Central memory CD8-positive, alpha-beta T cell (primary cell): ENCODE measurements around the gene ADCY2.
A peak's percentile ranks its signal among the peaks of the same experiment; 100 is the strongest.

Experiments used
- ATAC-seq: fragments of 150-1000 bp; cut with Tn5 transposase; replicated peaks from 2 replicates; pipeline ENCODE4 v1.10.0; 2022; ENCODE audit warnings: mild to moderate bottlenecking, moderate FRiP score, moderate number of reproducible peaks; ENCODE audit not compliant: poor library complexity, severe bottlenecking; ENCODE audit errors: extremely low read depth
- DNase-seq, 2 donors: peaks; one replicate each; pipeline ENCODE4 v3.0.0; 2021; ENCODE audit warnings: low spot score in 2 of 2
- H3K27ac Mint-ChIP-seq: one replicate; pipeline ENCODE4 v1.8.0; 2022; ENCODE audit warnings: low read depth, mild to moderate bottlenecking, moderate library complexity, mixed read lengths
- H3K27me3 Mint-ChIP-seq: one replicate; pipeline ENCODE4 v1.8.0; 2022; ENCODE audit warnings: mixed read lengths
- H3K36me3 Mint-ChIP-seq: one replicate; pipeline ENCODE4 v1.8.0; 2022; ENCODE audit warnings: mild to moderate bottlenecking, moderate library complexity, mixed read lengths; ENCODE audit not compliant: insufficient read depth
- H3K4me1 Mint-ChIP-seq: one replicate; pipeline ENCODE4 v1.8.0; 2022; ENCODE audit warnings: mixed read lengths
- H3K4me3 Mint-ChIP-seq: one replicate; pipeline ENCODE4 v1.8.0; 2022; ENCODE audit warnings: mild to moderate bottlenecking, moderate library complexity, mixed read lengths
- H3K9me3 Mint-ChIP-seq: one replicate; pipeline ENCODE4 v1.8.0; 2022; ENCODE audit warnings: mixed read lengths

The ADCY2 gene

DNA sequence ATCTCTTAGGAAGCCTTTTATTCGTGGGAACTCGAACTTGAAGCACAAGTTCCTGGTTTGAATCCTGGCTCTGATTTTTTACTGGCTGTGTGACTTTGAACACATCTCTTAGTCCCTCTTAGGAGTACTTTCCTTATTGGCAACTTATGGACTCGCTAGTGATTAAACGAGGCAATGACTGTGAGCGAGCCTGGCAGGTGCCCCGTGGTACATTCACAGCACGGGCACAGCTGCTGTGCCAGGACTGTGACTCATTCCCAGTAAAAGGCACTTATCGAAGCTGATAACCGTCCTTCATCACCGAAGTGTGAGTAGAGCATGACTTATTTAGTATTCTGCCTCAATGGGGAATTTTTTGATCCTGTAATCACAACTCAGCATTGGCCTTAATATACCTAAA is 432.3 kb downstream of the ADCY2 start:
- Mint-ChIP-seq H3K4me1 (no peaks in the 10 kb centered on the region), H3K9me3 (no peaks in the 10 kb centered on the region), H3K36me3 (no peaks in the 10 kb centered on the region), H3K4me3 (no peak overlapping the region), H3K27ac (no peak overlapping the region), H3K27me3 (peaks cover 53% of the 10 kb centered on the region)
- DNase-seq (no peak), ATAC-seq (no peak)

DNA sequence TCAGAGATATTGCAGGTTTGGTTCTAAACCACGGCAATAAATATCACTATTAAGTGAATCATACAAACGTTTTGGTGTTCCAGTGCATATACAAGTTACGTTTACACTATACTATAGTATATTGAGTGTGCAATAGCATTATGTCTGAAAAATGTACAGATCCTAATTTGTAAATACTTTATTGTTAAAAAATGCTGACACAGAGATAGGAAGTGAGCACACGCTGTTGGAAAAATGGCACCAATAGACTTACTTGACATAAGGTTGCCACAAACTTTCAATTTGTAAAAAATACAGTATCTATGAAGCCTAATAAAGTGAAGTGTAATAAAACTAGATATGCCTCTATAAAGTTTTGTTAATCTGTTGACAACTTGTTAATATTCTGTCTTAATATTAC is 439.0 kb downstream of the ADCY2 start:
- H3K36me3 Mint-ChIP-seq, result no peaks in the 10 kb centered on the region
- peaks cover 28% of the 10 kb centered on the region for H3K27me3 Mint-ChIP-seq
- DNase-seq (no peak), ATAC-seq (no peak)
- no peaks in the 10 kb centered on the region for H3K9me3 Mint-ChIP-seq
- no peak overlapping the region for H3K4me3 Mint-ChIP-seq
- no peaks in the 10 kb centered on the region for H3K4me1 Mint-ChIP-seq
- H3K27ac Mint-ChIP-seq, result no peak overlapping the region

DNA sequence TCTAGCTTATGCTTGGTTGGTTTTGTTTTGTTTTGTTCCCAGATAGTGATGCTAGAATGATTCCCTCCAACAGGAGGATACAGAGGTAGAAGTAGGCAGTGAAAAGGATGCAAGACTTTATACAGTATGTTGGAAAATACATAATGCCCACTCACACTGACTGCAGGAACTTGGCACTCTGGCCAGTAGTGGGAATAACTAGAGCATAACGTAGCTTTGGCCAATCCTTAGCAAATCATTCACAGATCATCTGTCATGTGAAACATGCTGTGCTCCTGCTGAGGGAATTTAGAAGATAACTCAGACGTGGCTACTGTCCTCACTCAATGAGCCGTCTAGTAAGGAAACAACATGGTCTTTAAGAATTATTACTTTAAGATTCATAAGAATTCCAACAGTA is 441.5 kb downstream of the ADCY2 start:
- no peak overlapping the region for H3K27ac Mint-ChIP-seq
- no peaks in the 10 kb centered on the region for H3K9me3 Mint-ChIP-seq
- peaks cover 36% of the 10 kb centered on the region for H3K27me3 Mint-ChIP-seq
- no peak overlapping the region for H3K4me3 Mint-ChIP-seq
- H3K36me3 Mint-ChIP-seq, result peaks cover 1% of the 10 kb centered on the region
- DNase-seq (no peak), ATAC-seq (no peak)
- H3K4me1 Mint-ChIP-seq, result no peaks in the 10 kb centered on the region

DNA sequence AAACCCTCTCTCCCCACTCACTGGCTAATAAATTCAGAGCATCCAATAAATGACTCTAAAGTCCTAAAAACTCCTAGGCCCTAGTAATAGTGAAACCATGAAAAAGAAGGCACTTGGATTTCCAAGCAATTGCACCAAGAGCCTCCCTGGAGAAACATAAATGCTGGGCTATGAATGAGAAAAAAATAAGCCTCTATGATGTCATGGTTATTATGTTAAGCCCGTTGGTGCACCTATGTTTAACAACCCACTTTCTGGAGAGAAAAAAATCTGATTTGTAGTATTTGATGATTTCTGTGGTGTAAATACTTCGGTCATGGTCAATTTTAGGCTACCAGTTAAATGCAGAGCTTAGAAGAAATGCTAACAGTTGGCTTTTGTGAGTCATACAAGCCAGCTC is 446.6 kb downstream of the ADCY2 start:
- Mint-ChIP-seq H3K27ac (no peak overlapping the region), H3K4me3 (no peak overlapping the region), H3K36me3 (peaks cover 1% of the 10 kb centered on the region), H3K27me3 (peaks cover 77% of the 10 kb centered on the region), H3K4me1 (no peaks in the 10 kb centered on the region), H3K9me3 (no peaks in the 10 kb centered on the region)
- DNase-seq (no peak), ATAC-seq (no peak)

DNA sequence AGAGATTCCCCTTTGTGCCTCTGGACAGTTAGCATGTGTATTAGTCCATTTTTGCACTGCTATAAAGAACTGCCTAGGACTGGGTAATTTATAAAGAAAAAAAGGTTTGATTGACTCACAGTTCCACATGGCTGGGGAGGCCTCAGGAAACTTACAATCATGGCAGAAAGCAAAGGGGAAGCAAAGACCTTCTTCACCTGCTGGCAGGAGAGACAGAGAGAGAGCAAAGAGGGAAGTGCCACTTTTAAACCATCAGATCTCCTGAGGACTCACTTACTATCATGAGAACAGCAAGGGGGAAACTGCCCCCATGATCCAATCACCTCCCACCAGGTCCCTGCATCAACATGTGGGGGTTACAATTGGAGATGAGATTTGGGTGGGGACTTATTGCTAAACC is 449.0 kb downstream of the ADCY2 start:
- Mint-ChIP-seq H3K27ac (no peak overlapping the region), H3K9me3 (no peaks in the 10 kb centered on the region), H3K4me1 (no peaks in the 10 kb centered on the region), H3K27me3 (peaks cover 81% of the 10 kb centered on the region), H3K36me3 (peaks cover 1% of the 10 kb centered on the region), H3K4me3 (no peak overlapping the region)
- ATAC-seq (no peak), DNase-seq (no peak)

DNA sequence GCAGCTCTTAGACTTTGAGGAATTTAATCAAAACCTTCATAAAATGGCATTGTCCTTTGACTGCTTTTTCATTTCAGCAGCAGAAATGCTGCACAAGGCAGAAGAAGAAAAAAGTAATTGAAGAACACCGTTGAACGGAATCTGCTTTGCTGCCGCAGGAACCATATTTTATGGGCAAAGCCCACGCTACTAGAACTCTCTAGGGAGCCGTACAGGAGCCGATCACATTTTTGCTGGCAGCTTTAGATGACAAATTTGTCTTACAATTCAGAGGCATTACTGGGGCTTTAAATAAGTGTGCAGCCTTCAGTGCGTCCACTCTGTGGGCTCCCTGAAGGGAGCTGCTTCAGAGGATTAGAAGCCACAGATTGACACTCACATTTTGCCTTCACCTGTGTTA is 449.6 kb downstream of the ADCY2 start:
- H3K27me3 Mint-ChIP-seq, result peaks cover 75% of the 10 kb centered on the region
- no peak overlapping the region for H3K4me3 Mint-ChIP-seq
- H3K27ac Mint-ChIP-seq, result no peak overlapping the region
- DNase-seq, result no peak
- no peak for ATAC-seq
- H3K36me3 Mint-ChIP-seq, result no peaks in the 10 kb centered on the region
- H3K4me1 Mint-ChIP-seq, result no peaks in the 10 kb centered on the region
- H3K9me3 Mint-ChIP-seq, result no peaks in the 10 kb centered on the region

DNA sequence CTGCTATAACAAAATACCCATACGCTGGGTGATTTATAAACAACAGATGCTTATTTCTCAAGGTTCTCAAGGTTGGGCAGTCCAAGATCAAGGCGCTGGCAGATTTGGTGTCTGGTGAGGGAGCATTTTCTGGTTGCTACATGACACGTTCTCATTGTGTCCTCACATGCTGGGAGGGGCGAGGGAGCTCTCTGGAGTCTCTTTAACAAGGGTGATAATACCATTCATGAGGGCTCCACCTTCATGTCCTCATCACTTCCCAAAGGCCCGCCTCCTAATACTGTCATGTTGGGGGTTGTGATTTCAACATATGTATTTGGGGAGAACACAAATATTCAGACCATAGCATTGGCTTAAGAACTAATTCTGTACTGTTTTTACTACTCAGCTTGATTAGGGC is 450.4 kb downstream of the ADCY2 start:
- no peak for DNase-seq

DNA sequence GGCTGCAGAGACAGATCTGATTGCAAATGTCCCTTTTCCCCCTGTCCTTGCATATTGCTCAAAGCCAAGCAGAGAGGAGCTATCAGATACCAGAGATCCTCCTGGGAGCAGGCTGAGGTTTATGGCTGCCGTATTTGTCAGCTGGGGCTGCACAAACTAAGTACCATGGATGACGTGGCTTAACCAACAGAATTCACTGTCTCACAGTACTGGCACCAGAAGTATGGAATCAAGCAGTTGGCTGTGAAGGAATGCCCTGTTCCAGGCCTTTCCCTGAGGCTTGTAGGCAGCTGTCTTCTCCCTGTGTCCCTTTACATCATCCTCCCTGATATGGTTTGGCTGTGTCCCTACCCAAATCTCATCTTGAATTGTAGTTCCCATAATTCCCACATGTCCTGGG is 452.4 kb downstream of the ADCY2 start:
- no peak for ATAC-seq
- no peak overlapping the region for H3K27ac Mint-ChIP-seq
- H3K4me1 Mint-ChIP-seq, result peaks cover 16% of the 10 kb centered on the region
- H3K4me3 Mint-ChIP-seq, result no peak overlapping the region
- H3K9me3 Mint-ChIP-seq, result no peaks in the 10 kb centered on the region
- peaks cover 67% of the 10 kb centered on the region for H3K27me3 Mint-ChIP-seq
- DNase-seq, result no peak
- no peaks in the 10 kb centered on the region for H3K36me3 Mint-ChIP-seq

More for the DNA sequence above, 450.4 kb downstream of the ADCY2 start:
- peaks cover 72% of the 10 kb centered on the region for H3K27me3 Mint-ChIP-seq
- H3K9me3 Mint-ChIP-seq, result no peaks in the 10 kb centered on the region
- peaks cover 5% of the 10 kb centered on the region for H3K4me1 Mint-ChIP-seq
- no peak overlapping the region for H3K27ac Mint-ChIP-seq
- H3K4me3 Mint-ChIP-seq, result no peak overlapping the region
- ATAC-seq, result no peak
- H3K36me3 Mint-ChIP-seq, result no peaks in the 10 kb centered on the region

DNA sequence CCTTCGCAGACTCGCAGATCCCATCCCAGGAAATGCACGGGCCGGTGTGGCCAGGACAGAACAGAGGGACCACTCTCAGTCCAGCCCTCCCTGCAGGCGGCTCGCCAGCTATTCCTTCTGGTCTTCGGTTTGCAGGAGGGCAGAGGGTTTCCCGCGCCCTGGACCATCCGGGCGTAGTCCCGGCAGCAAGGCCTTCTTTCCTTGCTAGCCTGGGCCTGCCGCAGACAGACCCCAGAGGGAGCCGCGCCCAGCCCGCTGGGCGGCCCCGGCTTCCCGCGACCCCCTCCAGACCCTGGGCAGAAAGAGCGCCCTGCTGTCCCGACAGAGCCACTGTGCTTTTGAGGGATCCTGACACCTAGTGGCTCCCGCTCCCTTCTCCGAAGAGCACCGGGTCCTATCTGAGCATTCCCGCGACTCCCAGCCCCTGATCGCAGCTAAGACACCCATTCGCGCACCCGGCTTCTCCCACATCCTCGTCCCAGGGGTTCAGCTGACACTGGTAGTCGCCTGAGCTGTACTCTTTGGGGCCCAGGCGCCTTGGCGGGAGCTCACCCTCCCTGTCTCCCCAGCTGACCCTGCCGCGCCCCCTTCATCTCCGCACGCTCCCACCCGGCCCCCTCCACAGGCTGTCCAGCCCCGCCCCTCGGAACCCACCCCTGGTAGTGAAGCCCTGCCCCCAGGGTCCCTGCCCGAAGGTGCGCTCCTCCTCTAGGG is 453.9 kb downstream of the ADCY2 start:
- peak overlapping the region; percentile 62 for H3K4me3 Mint-ChIP-seq
- H3K36me3 Mint-ChIP-seq, result no peaks in the 10 kb centered on the region
- H3K27me3 Mint-ChIP-seq, result peaks cover 55% of the 10 kb centered on the region
- H3K4me1 Mint-ChIP-seq, result peaks cover 16% of the 10 kb centered on the region
- H3K9me3 Mint-ChIP-seq, result no peaks in the 10 kb centered on the region
- no peak overlapping the region for H3K27ac Mint-ChIP-seq
- DNase-seq, result no peak
- ATAC-seq, result peak; percentile 24

DNA sequence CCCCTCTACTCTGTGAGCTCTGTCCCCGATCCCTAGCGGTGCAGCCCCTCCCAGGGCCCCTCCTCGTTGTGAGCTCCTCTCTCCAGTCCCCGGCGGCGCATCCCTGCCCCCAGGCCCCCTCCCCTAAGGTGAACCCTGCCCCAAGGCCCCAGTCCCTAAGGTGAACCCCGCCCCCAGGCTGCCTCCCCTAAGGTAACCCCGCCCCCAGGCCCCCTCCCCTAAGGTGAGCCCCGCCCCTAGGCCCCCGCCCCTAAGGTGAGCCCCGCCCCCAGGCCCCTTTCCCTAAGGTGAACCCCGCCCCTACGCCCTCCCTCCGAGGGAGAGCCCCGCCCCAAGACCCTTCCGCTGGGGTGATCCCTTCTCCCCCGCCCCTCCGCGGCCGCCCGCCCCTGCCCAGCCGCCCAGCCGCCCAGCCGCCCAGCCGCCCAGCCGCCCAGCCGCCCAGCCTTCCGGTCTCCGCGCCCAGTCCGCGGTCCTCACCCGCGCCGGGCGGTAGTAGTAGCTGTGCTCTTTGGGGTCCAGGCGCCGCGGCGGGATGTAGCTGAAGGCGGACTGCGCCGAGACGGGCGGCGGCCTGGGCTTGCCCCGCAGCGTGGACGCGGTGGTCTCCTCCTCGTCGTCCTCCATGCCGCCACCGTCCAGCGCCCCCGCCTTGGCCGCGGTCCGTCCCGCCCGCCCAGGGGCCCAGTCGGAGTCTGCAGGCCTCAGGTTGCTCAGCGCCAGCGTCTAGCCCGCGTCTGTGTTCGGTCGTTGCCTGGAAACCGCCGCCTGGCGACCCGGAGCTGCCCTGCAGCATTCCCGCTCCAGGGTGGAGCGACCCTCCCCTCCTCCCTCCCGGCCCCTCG is 454.7 kb downstream of the ADCY2 start, which contains the start of gene CFAP90:
Gene CFAP90, minus strand, starts transcription at position 739 of the 845 bp plus-strand sequence. Its CDS starts 112 bp downstream, at position 627.
- Mint-ChIP-seq H3K36me3 (no peaks in the 10 kb centered on the region), H3K27ac (no peak within 1 kb of the TSS), H3K4me1 (peaks cover 16% of the 10 kb centered on the region), H3K4me3 (peak within 1 kb of the TSS; percentile 76), H3K27me3 (peaks cover 47% of the 10 kb centered on the region), H3K9me3 (no peaks in the 10 kb centered on the region)
- DNase-seq, result no peak
- ATAC-seq, result peak; percentile 50

DNA sequence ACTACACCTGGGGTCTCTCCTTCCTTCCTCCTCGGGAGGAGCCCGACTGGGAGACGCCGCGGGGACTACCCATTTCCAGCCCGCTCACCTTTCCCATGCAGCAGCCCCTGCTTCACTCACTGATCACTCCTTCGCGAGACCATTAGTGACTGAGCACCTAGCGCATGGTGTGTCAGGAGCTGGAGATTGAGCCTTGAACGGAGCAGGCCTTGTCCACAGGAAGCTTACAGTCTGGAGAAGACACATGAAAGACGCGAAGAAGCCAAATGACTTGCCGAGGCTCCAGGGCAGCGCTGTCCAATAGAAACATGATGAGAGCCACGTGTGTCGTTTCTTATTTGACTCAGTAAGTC is 455.3 kb downstream of the ADCY2 start:
- H3K4me1 Mint-ChIP-seq, result peaks cover 16% of the 10 kb centered on the region
- H3K36me3 Mint-ChIP-seq, result no peaks in the 10 kb centered on the region
- H3K9me3 Mint-ChIP-seq, result no peaks in the 10 kb centered on the region
- ATAC-seq (no peak), DNase-seq (no peak)
- H3K4me3 Mint-ChIP-seq, result peak overlapping the region; percentile 76
- H3K27me3 Mint-ChIP-seq, result peaks cover 41% of the 10 kb centered on the region
- H3K27ac Mint-ChIP-seq, result no peak overlapping the region

DNA sequence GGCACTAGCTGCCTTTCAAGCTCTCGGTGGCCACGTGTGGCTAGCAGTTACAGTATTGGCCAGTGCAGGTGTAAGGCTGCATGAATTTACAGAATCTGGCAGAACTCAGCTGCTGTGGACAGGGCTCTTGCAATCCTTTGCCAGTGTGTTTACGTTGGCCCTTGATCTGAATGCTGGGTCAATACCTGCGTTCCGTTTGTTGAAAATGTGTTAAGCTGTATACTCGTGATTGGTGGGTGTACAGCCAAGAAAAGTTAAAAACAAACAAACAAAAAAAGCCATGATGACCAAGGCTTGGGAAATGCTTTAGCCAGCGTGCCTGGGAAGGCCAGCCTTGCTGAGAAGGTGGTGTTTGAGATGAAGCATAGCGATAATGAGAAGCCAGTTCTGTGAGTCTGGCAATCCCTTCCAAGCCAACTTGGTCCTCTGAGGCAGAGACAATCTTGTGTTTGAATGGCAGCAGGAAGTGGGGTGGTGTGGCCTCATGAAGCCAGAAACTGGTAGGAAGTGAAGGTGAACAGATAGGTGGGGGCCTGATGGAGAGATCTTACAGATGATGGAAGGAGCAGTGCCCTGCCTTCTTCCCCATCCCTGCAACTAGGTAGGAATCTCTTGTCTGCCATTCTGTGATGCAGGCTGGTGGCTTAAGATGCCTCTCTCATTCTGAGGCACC is 455.8 kb downstream of the ADCY2 start:
- no peak for ATAC-seq
- Mint-ChIP-seq H3K4me1 (peaks cover 16% of the 10 kb centered on the region), H3K9me3 (no peaks in the 10 kb centered on the region), H3K36me3 (no peaks in the 10 kb centered on the region), H3K27me3 (peaks cover 36% of the 10 kb centered on the region), H3K4me3 (peak overlapping the region; percentile 76), H3K27ac (no peak overlapping the region)
- DNase-seq, result no peak
